Mammary epithelial cell (primary cell): Measurements from ENCODE around the gene CNTN2.

Experiments used
- CTCF ChIP-seq, 2 donors: IDR thresholded peaks in 1 of 2; conservative IDR thresholded peaks in 1 of 2; 2 replicates each; pipeline ENCODE4 v1.5.1; 2011 to 2012; ENCODE audit warnings: inconsistent platforms in 2 of 2, low read length in 2 of 2, mild to moderate bottlenecking in 2 of 2, control low read depth in 1 of 2, low read depth in 1 of 2; ENCODE audit not compliant: insufficient read depth in 1 of 2; ENCODE audit errors: extremely low read depth in 1 of 2
- EZH2 ChIP-seq: IDR thresholded peaks from 2 replicates; pipeline ENCODE4 v1.6.1; 2012; ENCODE audit warnings: low read length, inconsistent platforms, borderline replicate concordance

- TF ChIP-seq CTCF (conservative IDR thresholded peaks at IDR 0.05 in 1 of 2, IDR thresholded peaks at IDR 0.05 in 1 of 2; ENCODE audit: extremely low read depth in 1 of 2, insufficient read depth in 1 of 2, low read depth in 1 of 2, low read length in 2 of 2) (no peak), EZH2 (no peak)
Observed at GRCh38 chr1:205064301-205064700, 21.3 kb downstream of the CNTN2 start.
